C4-2B (cell line): ENCODE measurements around the gene SRC.

Experiments used
- H3K27ac ChIP-seq: fragments of 450-650 bp; 2 replicates; pipeline ENCODE4 v1.5.1; 2017
- ZFX ChIP-seq: fragments of 450-650 bp; IDR thresholded peaks from 2 replicates; pipeline ENCODE4 v1.6.1; 2017
- TF ChIP-seq, protein P1 (sequence below): fragments of 450-650 bp; conservative IDR thresholded peaks from 2 replicates; pipeline ENCODE4 v1.5.1; 2017; ENCODE audit warnings: mild to moderate bottlenecking

The SRC gene

DNA sequence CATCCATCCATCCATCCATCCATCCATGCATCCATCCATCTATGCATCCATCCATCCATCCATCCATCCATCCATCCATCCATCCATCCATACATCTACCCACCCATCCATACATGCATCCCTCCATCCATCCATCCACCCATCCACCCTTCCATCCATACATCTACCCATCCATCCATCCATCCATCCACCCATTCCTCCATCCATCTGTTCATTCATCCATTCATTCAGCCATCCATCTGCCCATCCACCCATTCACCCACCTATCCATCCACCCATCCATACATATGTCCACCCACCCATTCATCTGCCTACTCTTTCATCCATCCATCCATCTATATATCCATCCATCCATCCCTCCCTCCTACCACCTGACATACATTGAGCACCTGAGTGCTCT, 104.4 kb downstream of the SRC start:
- no peak overlapping the region for H3K27ac ChIP-seq
- no peak for TF ChIP-seq ZFX
- TF ChIP-seq, protein P1, sequence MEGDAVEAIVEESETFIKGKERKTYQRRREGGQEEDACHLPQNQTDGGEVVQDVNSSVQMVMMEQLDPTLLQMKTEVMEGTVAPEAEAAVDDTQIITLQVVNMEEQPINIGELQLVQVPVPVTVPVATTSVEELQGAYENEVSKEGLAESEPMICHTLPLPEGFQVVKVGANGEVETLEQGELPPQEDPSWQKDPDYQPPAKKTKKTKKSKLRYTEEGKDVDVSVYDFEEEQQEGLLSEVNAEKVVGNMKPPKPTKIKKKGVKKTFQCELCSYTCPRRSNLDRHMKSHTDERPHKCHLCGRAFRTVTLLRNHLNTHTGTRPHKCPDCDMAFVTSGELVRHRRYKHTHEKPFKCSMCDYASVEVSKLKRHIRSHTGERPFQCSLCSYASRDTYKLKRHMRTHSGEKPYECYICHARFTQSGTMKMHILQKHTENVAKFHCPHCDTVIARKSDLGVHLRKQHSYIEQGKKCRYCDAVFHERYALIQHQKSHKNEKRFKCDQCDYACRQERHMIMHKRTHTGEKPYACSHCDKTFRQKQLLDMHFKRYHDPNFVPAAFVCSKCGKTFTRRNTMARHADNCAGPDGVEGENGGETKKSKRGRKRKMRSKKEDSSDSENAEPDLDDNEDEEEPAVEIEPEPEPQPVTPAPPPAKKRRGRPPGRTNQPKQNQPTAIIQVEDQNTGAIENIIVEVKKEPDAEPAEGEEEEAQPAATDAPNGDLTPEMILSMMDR = no peak

DNA sequence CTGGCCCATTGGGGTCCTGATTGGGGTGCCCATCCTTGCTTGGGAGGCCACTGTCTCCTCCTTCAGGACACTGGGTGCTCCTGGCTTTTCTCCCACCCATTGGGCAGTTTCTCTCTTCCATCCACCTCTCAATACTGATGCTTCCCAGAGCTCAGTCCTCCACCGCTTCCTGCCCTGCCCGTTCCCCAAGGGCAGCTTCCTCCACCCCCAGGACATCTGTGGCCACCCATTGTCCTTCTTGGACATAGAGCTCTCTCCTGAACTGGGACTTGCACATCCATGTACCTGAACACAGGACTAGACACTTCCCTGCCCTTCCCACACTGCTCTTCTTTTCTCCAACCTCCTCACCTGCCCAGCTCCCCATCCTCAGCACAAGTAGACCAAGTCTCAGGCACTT, 105.7 kb downstream of the SRC start:
- H3K27ac ChIP-seq = no peak overlapping the region
- TF ChIP-seq ZFX = no peak
- TF ChIP-seq, protein P1 = no peak

DNA sequence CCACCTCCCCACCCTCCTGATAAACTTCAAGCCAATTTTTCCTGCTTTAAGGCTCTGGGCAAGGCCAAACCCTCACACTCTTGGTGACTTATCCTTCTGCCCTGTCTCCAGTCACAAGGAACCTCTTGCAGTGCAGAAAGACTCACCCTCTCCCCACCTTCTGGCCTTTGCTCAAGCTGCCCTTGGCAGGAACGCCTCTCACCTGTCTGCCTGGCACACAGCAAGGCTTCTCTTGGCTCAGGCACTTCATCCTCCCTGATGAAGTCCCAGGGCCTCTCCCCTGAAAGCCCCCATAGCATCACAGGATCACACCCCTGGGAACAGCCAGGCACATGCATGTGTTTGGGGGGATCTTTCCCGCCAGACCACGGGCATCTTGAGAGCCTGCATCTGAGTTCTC, 106.3 kb downstream of the SRC start:
- TF ChIP-seq, protein P1 = no peak
- no peak for TF ChIP-seq ZFX

DNA sequence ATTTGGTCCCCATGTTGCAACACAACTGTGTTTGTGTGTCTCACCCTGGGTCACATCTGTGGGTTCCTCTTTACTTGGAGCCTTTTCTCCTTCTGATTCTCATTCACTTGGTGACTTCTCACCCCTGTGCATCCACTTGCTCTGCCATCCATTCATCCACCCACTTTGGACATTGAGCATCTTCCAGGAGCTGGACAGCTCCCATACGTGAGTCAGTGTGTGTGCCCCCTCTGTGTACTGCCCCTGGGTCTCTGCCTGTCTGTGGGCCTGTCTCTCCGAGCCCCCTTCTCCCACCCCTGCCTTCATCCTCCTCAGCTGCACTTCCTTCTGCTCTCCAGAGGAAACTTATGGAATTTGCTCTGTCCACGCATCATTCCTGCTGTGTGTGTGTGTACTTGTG, 107.3 kb downstream of the SRC start:
- TF ChIP-seq, protein P1 = no peak
- no peak for TF ChIP-seq ZFX
- no peak overlapping the region for H3K27ac ChIP-seq

More for the DNA sequence above, 106.3 kb downstream of the SRC start:
- no peak overlapping the region for H3K27ac ChIP-seq

DNA sequence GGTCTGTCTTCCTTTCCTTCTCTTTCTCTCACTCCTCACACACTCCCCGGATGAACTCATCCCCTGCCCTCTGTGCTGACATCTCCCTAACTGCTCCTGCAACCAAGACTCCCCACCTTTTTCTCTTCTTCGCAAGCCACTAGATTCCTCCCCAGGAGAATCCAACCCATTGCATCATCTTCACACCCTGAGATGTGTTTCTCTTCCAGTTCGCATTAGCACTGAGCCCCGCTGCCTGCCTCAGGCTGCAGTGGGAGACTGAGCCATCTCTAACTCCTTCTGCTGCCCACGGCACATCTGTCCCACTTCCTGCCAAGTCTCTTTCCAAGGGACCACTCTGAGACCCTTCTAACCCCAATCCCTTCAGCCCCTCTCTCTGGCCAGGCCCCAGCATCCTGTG, 107.9 kb downstream of the SRC start:
- TF ChIP-seq, protein P1 = no peak
- TF ChIP-seq ZFX = no peak
- H3K27ac ChIP-seq = no peak overlapping the region

DNA sequence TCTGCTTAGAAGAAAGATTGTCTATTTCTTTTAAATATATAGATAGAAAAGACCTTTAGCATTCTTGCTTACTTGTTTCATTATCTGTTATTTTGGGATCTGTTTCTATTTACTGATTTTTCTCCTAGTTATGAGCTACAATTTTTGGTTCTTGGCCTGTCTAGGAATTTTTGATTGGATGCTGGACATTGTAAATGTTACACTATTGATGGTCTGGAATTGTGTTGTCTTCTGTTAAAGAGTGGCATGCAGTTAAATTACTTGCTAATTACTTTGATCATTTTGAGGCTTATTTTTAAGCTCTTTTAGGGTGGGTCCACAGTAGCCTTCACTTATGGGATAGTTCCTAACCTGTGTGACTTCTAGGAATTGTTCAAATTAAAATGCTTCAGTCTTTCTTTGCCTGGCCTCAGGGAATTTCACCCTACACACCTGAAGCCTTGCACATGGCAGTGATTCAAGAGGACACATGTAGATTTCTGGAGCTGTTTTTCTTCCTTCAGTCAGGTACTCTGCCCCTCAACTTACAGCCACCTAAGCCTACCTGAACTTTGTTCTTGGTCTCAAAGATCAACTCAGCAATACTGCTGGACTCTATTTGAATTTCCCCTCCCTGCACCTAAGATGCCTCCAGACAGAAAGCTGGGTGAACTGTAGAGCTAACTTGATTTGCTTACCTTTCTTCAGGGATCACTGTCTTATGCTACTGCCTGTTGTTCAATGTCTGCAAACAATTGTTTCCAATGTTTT, 108.9 kb downstream of the SRC start:
- TF ChIP-seq, protein P1 = no peak
- TF ChIP-seq ZFX = no peak

More for the DNA sequence above, 108.9 kb downstream of the SRC start:
- no peak overlapping the region for H3K27ac ChIP-seq
